Heart left ventricle (tissue), 16 donors: ENCODE results near the gene STXBP3. TPM values are rescaled to one million over a fixed set of nuclear protein-coding genes. Genes with fewer than 3 reads are reported as not detected.

Experiments
- ATAC-seq, 4 donors: fragments of 200-7000 bp; cut with Tn5 transposase; one replicate each; pipeline ENCODE4 v1.9.1; 2020 to 2022; ENCODE audit warnings: moderate library complexity in 4 of 4, mild to moderate bottlenecking in 3 of 4, moderate number of reproducible peaks in 1 of 4
- DNase-seq, 5 donors: peaks; one replicate each; pipeline ENCODE4 v3.0.0-alpha.2; 2020
- H3K27ac ChIP-seq, 12 donors: fragments of 200-600 bp; sonication (generic) in 4 of 12; one replicate each; pipeline versions ENCODE4 v1.5.0 to v1.8.0; 2016 to 2022; ENCODE audit warnings: mild to moderate bottlenecking in 2 of 12
- H3K27me3 ChIP-seq, 9 donors: fragments of 200-600 bp; sonication (generic) in 2 of 9; one replicate each; pipeline versions ENCODE4 v1.5.1 to v1.8.0; 2016 to 2022; ENCODE audit warnings: mild to moderate bottlenecking in 3 of 9
- H3K36me3 ChIP-seq, 9 donors: fragments of 200-600 bp; sonication (generic) in 2 of 9; one replicate each; pipeline versions ENCODE4 v1.5.0 to v1.8.0; 2018 to 2022; ENCODE audit warnings: mild to moderate bottlenecking in 2 of 9
- H3K4me1 ChIP-seq, 12 donors: fragments of 200-600 bp; sonication (generic) in 4 of 12; one replicate each; pipeline versions ENCODE4 v1.5.0 to v1.8.0; 2016 to 2022; ENCODE audit warnings: mild to moderate bottlenecking in 3 of 12
- H3K4me3 ChIP-seq, 12 donors: fragments of 200-600 bp; sonication (generic) in 4 of 12; one replicate each; pipeline versions ENCODE4 v1.5.0 to v1.8.0; 2017 to 2022; ENCODE audit warnings: mild to moderate bottlenecking in 9 of 12, moderate library complexity in 4 of 12
- H3K9me3 ChIP-seq, 12 donors: fragments of 200-600 bp; sonication (generic) in 4 of 12; one replicate each; pipeline versions ENCODE4 v1.5.0 to v1.8.0; 2016 to 2022; ENCODE audit warnings: mild to moderate bottlenecking in 1 of 12
- POLR2A ChIP-seq, 2 donors: fragments of 450-650 bp; IDR thresholded peaks; one replicate each; pipeline ENCODE4 v1.6.1; 2017; ENCODE audit warnings: antibody characterized with exemption in 2 of 2, mild to moderate bottlenecking in 2 of 2, moderate library complexity in 2 of 2
- WGBS, 4 donors: extraction: QIAGEN DNeasy Blood & Tissue Kit in 2 of 4; methylation state at CpG; one replicate each; pipeline versions ENCODE4 v1.1.5 to v1.1.7; 2013 to 2018; 5-methylcytosine and 5-hydroxymethylcytosine counted together
- intact Hi-C, 10 donors: fragments of 100-400 bp; cut with DNase I; formaldehyde crosslinking; loops; one replicate each; pipeline versions ENCODE4 v1.11.1 to v1.14.2; 2022
- polyA plus RNA-seq, 2 donors: library from polyadenylated mRNA; stranded (reverse); fragments of 200-250 nt; gene quantifications; one replicate each; pipeline ENCODE4 v1.2.3, GENCODE V29; 2013
- total RNA-seq, 9 donors: library from RNA; depleted of rRNA in 2 of 9; stranded (reverse); fragments of >200 nt in 2 of 9; fragmentation: NEBNext Ultra II Directional in 3 of 9; extraction: Animal tissue kit (Norgen Biotek cat#: 25700) in 3 of 9; gene quantifications; one replicate each; pipeline versions ENCODE4 v1.1.0 to v1.2.4, GENCODE V29; 2016 to 2023
- TF ChIP-seq, protein P1 (sequence below), 12 donors: fragments of 200-600 bp; sonication (generic) in 4 of 12; IDR thresholded peaks; one replicate each; pipeline versions ENCODE4 v1.5.0 to v1.8.0; 2018 to 2022; ENCODE audit warnings: antibody characterized with exemption in 12 of 12, mild to moderate bottlenecking in 5 of 12
- donor health status: ischemic (EF 13 %, LVEDD 7.1; RV severe dilation, severe dysfunction).
- donor health status: healthy with polysubstance abuse.
- donor health status: DM: no; HTN: yes; CAD: no.
- donor health status: DM: no; HTN: no; CAD: no.
- donor health status: ischemic (EF 25% LVEDD 6.9; RV normal size, moderate dysfunction).
- donor health status: ischemic (EF 25% LVEDD 5.7; RV mildly dilated, moderate dysfunction).
- donor health status: healthy.
- donor health status: DM: yes; HTN: yes; CAD: no.
- donor health status: ischemic (EF 35%, LVEDD 5.7; RV mildly dilated, moderate dysfunction).
- donor health status: nonischemic (EF 11% LVEDD 7.7; RV severe dilation, severe dysfunction).
- donor health status: DM: yes; HTN: yes; CAD: no.
- donor health status: PGD.
- donor health status: ischemic (EF 29% LVEDD 5.4; RV normal size, mild dysfunction).
- donor health status: nonischemic (EF 23%, LVEDD 6.1; RV moderate dilation, normal function).

STXBP3 gene
- total and polyA plus RNA-seq, 11 donors = 19.2 to 42.7 (median 26.1) TPM

DNA sequence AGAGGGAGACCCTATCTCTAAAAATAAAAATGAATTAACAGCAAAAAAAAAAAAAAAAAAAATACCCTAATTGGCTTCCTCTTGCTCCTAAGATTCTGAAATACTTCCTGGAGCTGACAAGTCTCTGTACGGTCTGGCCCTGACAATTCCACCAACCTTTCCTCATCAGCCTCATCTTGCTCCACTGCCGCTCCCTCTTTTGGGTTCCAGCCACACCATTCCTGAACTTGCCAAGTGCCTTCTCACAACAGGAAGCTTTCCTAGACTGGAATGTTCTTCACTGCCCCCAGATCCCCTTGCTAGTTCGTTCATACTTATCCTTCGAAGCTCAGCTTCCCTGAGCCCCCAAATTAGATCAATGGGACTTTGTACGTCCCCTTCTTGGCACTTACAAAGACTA lies 73.4 kb downstream of the STXBP3 start:
- ATAC-seq (no peak), DNase-seq (no peak)
- 61 to 70% (median 66%) methylated on average over 5 of the region's 5 CpGs for WGBS, 4 donors
- H3K27me3 ChIP-seq = no peaks in the 10 kb centered on the region
- H3K4me1 ChIP-seq = peaks cover 0 to 21% (median 11%) of the 10 kb centered on the region in 12 donors
- TF ChIP-seq POLR2A (IDR thresholded peaks at IDR 0.05) = no peak
- TF ChIP-seq, protein P1, sequence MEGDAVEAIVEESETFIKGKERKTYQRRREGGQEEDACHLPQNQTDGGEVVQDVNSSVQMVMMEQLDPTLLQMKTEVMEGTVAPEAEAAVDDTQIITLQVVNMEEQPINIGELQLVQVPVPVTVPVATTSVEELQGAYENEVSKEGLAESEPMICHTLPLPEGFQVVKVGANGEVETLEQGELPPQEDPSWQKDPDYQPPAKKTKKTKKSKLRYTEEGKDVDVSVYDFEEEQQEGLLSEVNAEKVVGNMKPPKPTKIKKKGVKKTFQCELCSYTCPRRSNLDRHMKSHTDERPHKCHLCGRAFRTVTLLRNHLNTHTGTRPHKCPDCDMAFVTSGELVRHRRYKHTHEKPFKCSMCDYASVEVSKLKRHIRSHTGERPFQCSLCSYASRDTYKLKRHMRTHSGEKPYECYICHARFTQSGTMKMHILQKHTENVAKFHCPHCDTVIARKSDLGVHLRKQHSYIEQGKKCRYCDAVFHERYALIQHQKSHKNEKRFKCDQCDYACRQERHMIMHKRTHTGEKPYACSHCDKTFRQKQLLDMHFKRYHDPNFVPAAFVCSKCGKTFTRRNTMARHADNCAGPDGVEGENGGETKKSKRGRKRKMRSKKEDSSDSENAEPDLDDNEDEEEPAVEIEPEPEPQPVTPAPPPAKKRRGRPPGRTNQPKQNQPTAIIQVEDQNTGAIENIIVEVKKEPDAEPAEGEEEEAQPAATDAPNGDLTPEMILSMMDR (IDR thresholded peaks at IDR 0.05) = no peak
- no peak overlapping the region for H3K27ac ChIP-seq
- no peaks in the 10 kb centered on the region for H3K36me3 ChIP-seq
- no peak overlapping the region for H3K4me3 ChIP-seq
- peaks cover 0 to 3% (median 0%) of the 10 kb centered on the region in 12 donors for H3K9me3 ChIP-seq
- intact Hi-C loops = loop anchor here in 1 of 10 donors (10.0 kb wide), 1 partner anchor 295 kb away; the partner anchor contains the start of gene ELAPOR1

DNA sequence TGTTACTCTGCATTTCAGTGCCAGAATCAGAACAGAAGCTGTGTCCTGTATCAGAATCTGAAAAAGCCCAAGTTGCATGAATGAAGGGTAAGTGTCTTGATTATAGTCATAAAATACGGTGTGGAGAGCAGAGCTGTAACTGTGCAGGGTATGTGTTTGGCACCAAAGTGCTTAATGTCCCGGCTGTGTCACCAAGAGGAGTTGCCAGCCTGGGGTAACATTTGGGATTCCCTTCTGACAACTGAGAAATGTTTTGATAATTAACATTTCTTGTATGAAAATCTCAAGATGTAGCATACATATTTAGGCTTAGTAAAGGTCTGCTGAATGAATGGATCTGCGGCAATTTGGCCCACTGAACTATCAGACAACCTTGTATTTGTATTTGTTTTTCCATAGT lies 77.2 kb downstream of the STXBP3 start:
- H3K27me3 ChIP-seq = no peaks in the 10 kb centered on the region
- no peak overlapping the region for H3K27ac ChIP-seq
- H3K4me3 ChIP-seq = no peak overlapping the region
- H3K4me1 ChIP-seq = peaks cover 0 to 9% (median 6%) of the 10 kb centered on the region in 12 donors
- H3K9me3 ChIP-seq = peaks cover 0 to 7% (median 0%) of the 10 kb centered on the region in 12 donors
- WGBS, 4 donors = 75 to 93% (median 82%) methylated on average over 3 of the region's 3 CpGs
- ATAC-seq = no peak
- no peak for TF ChIP-seq POLR2A (IDR thresholded peaks at IDR 0.05)
- TF ChIP-seq, protein P1 (IDR thresholded peaks at IDR 0.05) = no peak
- no peak for DNase-seq
- no peaks in the 10 kb centered on the region for H3K36me3 ChIP-seq
- intact Hi-C loops = loop anchor here in 1 of 10 donors (10.0 kb wide), 1 partner anchor 291 kb away; the partner anchor contains the start of gene ELAPOR1

DNA sequence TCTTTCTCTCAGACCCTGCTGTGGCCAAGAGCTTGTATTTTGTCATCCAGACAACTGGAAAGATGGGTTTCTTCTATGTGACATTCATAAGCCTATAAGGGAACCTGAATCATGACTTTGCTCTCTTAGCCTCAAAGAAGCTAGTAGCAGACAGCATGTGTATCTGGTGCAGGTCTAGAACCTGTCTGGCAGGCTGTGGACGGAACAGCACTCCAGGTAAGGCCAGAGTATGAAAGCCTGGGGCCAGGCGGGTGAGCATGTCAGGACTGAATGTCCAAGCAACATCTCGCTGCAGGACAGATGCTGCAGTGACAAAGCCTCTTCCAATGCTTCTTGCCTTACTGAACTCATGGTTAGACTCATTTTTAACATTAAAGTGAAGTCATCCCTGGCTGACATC lies 77.6 kb downstream of the STXBP3 start:
- H3K4me1 ChIP-seq = peaks cover 0 to 12% (median 9%) of the 10 kb centered on the region in 12 donors
- H3K9me3 ChIP-seq = peaks cover 0 to 7% (median 0%) of the 10 kb centered on the region in 12 donors
- 94 to 97% (median 95%) methylated on average over 3 of the region's 3 CpGs for WGBS, 4 donors
- ATAC-seq (no peak), DNase-seq (no peak)
- no peak for TF ChIP-seq POLR2A (IDR thresholded peaks at IDR 0.05)
- TF ChIP-seq, protein P1 (IDR thresholded peaks at IDR 0.05) = no peak
- no peak overlapping the region for H3K27ac ChIP-seq
- no peaks in the 10 kb centered on the region for H3K36me3 ChIP-seq
- intact Hi-C loops = loop anchor here in 1 of 10 donors (10.0 kb wide), 1 partner anchor 291 kb away; the partner anchor contains the start of gene ELAPOR1
- no peak overlapping the region for H3K4me3 ChIP-seq
- H3K27me3 ChIP-seq = no peaks in the 10 kb centered on the region

DNA sequence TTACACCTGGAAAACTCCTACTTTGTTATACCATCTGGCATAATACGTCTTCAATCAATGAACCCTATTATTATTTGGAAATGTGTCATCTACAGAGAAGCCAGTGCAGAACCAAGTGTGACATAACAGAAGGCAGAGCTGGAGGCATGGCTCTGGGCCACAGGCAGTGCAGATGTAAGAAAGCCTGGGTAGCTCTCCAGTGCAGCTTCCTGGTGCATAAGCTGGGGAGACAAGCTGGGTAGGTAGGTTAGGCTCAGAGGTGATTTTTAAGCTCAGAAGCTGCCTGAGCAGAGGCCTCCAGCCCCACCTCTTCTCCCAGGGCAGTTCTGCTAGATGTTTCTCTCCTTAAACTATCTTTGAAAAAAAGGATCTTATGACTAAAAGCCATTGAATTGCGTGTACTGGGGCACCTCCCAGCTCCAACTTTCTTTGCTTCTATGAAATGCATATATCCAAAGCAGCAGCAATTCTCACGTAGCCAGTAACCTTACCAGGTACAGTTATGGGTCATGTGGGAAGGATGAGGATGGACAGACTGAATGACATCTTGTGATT lies 79.7 kb downstream of the STXBP3 start:
- 83 to 88% (median 85%) methylated on average over 3 of the region's 3 CpGs for WGBS, 4 donors
- intact Hi-C loops = loop anchor here in 4 of 10 donors (5.0 to 10.0 kb wide), 4 partner anchors 51 to 289 kb away; partner anchors contain the start of genes ELAPOR1 (in 2 of the 4) and GPSM2 (in 1 of the 4)
- no peak overlapping the region for H3K27ac ChIP-seq
- H3K4me1 ChIP-seq = peaks cover 0 to 32% (median 22%) of the 10 kb centered on the region in 12 donors
- H3K9me3 ChIP-seq = peaks cover 0 to 7% (median 0%) of the 10 kb centered on the region in 12 donors
- no peak for TF ChIP-seq POLR2A (IDR thresholded peaks at IDR 0.05)
- TF ChIP-seq, protein P1 (IDR thresholded peaks at IDR 0.05) = no peak
- H3K27me3 ChIP-seq = no peaks in the 10 kb centered on the region
- no peaks in the 10 kb centered on the region for H3K36me3 ChIP-seq
- ATAC-seq (no peak), DNase-seq (no peak)
- no peak overlapping the region for H3K4me3 ChIP-seq
